ENCODE results near the gene NCAPG2.

DNA sequence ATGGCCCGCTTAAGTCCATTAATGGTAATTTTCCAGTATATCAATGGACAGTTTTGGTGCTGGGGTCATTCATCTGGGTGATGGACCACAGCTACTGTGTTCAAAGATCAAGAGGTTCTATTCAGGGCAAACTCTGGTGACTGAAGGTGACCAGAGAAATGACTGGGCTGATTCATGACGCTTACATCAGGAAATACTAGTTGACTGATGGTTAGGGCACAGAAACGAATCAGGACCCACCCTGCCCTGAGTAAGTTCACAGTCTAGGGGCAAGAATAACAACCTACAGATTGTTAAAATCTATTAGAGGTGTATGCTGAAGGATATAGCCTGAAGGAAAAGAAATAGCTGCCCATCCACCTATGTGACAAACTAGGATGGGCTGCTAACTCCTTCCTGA is 9.5 kb downstream of the NCAPG2 start:
- TF ChIP-seq, protein P1, sequence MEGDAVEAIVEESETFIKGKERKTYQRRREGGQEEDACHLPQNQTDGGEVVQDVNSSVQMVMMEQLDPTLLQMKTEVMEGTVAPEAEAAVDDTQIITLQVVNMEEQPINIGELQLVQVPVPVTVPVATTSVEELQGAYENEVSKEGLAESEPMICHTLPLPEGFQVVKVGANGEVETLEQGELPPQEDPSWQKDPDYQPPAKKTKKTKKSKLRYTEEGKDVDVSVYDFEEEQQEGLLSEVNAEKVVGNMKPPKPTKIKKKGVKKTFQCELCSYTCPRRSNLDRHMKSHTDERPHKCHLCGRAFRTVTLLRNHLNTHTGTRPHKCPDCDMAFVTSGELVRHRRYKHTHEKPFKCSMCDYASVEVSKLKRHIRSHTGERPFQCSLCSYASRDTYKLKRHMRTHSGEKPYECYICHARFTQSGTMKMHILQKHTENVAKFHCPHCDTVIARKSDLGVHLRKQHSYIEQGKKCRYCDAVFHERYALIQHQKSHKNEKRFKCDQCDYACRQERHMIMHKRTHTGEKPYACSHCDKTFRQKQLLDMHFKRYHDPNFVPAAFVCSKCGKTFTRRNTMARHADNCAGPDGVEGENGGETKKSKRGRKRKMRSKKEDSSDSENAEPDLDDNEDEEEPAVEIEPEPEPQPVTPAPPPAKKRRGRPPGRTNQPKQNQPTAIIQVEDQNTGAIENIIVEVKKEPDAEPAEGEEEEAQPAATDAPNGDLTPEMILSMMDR (CRISPR knock-in tag; IDR thresholded peaks at IDR 0.05) = no peak
- TF ChIP-seq ZMYM4 (CRISPR knock-in tag; IDR thresholded peaks at IDR 0.05) = no peak
- TF ChIP-seq, protein P2, sequence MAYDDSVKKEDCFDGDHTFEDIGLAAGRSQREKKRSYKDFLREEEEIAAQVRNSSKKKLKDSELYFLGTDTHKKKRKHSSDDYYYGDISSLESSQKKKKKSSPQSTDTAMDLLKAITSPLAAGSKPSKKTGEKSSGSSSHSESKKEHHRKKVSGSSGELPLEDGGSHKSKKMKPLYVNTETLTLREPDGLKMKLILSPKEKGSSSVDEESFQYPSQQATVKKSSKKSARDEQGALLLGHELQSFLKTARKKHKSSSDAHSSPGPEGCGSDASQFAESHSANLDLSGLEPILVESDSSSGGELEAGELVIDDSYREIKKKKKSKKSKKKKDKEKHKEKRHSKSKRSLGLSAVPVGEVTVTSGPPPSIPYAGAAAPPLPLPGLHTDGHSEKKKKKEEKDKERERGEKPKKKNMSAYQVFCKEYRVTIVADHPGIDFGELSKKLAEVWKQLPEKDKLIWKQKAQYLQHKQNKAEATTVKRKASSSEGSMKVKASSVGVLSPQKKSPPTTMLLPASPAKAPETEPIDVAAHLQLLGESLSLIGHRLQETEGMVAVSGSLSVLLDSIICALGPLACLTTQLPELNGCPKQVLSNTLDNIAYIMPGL (CRISPR knock-in tag; IDR thresholded peaks at IDR 0.05; ENCODE audit: borderline replicate concordance in 1 of 2, low read depth in 1 of 2) = no peak
- TF ChIP-seq, protein P3, sequence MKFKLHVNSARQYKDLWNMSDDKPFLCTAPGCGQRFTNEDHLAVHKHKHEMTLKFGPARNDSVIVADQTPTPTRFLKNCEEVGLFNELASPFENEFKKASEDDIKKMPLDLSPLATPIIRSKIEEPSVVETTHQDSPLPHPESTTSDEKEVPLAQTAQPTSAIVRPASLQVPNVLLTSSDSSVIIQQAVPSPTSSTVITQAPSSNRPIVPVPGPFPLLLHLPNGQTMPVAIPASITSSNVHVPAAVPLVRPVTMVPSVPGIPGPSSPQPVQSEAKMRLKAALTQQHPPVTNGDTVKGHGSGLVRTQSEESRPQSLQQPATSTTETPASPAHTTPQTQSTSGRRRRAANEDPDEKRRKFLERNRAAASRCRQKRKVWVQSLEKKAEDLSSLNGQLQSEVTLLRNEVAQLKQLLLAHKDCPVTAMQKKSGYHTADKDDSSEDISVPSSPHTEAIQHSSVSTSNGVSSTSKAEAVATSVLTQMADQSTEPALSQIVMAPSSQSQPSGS (CRISPR knock-in tag; IDR thresholded peaks at IDR 0.05) = no peak
- TF ChIP-seq ZFP36 (IDR thresholded peaks at IDR 0.05; ENCODE audit: borderline replicate concordance, low read depth, low read length, partially characterized antibody) = no peak

Data from HepG2 (cell line).